Hepatocyte (in vitro differentiated cells): ENCODE measurements around the gene PDE4D. TPM values are rescaled to one million over a fixed set of nuclear protein-coding genes. Genes with fewer than 3 reads are reported as not detected.

Experiments used
- DNase-seq: peaks from one replicate; pipeline ENCODE4 v3.0.0-alpha.2; 2016; ENCODE audit warnings: low spot score
- H2AFZ ChIP-seq: fragments of 200-600 bp; sonication (generic); 2 replicates; pipeline ENCODE4 v1.6.0; 2016; ENCODE audit warnings: antibody characterized with exemption, mild to moderate bottlenecking
- H3K27ac ChIP-seq: fragments of 200-600 bp; sonication (generic); 2 replicates; pipeline ENCODE4 v1.5.1; 2016; ENCODE audit warnings: mild to moderate bottlenecking
- H3K27me3 ChIP-seq: fragments of 200-600 bp; sonication (generic); 2 replicates; pipeline ENCODE4 v1.6.1; 2016
- H3K36me3 ChIP-seq: fragments of 200-600 bp; sonication (generic); replicated peaks from 2 replicates; pipeline ENCODE4 v1.5.1; 2016; ENCODE audit warnings: low read depth; ENCODE audit not compliant: insufficient read depth
- H3K4me1 ChIP-seq: fragments of 200-600 bp; sonication (generic); 2 replicates; pipeline ENCODE4 v1.5.1; 2016; ENCODE audit warnings: mild to moderate bottlenecking, moderate library complexity; ENCODE audit not compliant: insufficient read depth
- H3K4me2 ChIP-seq: fragments of 200-600 bp; sonication (generic); 2 replicates; pipeline ENCODE4 v1.6.0; 2016
- H3K4me3 ChIP-seq: fragments of 200-600 bp; sonication (generic); 2 replicates; pipeline ENCODE4 v1.5.1; 2016; ENCODE audit warnings: mild to moderate bottlenecking
- H3K79me2 ChIP-seq: fragments of 200-600 bp; sonication (generic); 2 replicates; pipeline ENCODE4 v1.6.0; 2017; ENCODE audit warnings: mild to moderate bottlenecking
- H3K9me2 ChIP-seq: fragments of 200-600 bp; sonication (generic); replicated peaks from 2 replicates; pipeline ENCODE4 v1.6.0; 2017; ENCODE audit warnings: mild to moderate bottlenecking; ENCODE audit not compliant: insufficient read depth
- H3K9me3 ChIP-seq: fragments of 200-600 bp; sonication (generic); 2 replicates; pipeline ENCODE4 v1.5.1; 2016; ENCODE audit warnings: low read depth, mild to moderate bottlenecking
- H4K20me1 ChIP-seq: fragments of 200-600 bp; sonication (generic); 2 replicates; pipeline ENCODE4 v1.6.0; 2016; ENCODE audit warnings: mild to moderate bottlenecking; ENCODE audit not compliant: insufficient read depth, poor library complexity, severe bottlenecking
- EZH2 ChIP-seq: fragments of 200-600 bp; sonication (generic); IDR thresholded peaks from 2 replicates; pipeline ENCODE4 v1.6.1; 2016; ENCODE audit warnings: antibody characterized with exemption, mild to moderate bottlenecking, borderline replicate concordance
- EZH2phosphoT487 ChIP-seq: fragments of 200-600 bp; sonication (generic); IDR thresholded peaks from one replicate; pipeline ENCODE4 v1.6.1; 2018; ENCODE audit warnings: antibody characterized with exemption, mild to moderate bottlenecking, low read depth, moderate library complexity; ENCODE audit not compliant: unreplicated experiment, severe bottlenecking
- WGBS: methylation state at CpG from one replicate; pipeline ENCODE4 v1.1.6; 2016; ENCODE audit warnings: low lambda C conversion rate; ENCODE audit errors: missing lambda C conversion rate; 5-methylcytosine and 5-hydroxymethylcytosine counted together
- polyA plus RNA-seq: library from polyadenylated mRNA; unstranded; fragments of >200 nt; fragmentation: Nextera tagmentation; extraction: Ambion mirVana; gene quantifications from 2 replicates; pipeline ENCODE4 v1.2.1, GENCODE V29; 2016
- total RNA-seq: library from RNA; depleted of rRNA; stranded (reverse); fragments of >200 nt; gene quantifications from 2 replicates; pipeline ENCODE4 v1.2.3, GENCODE V29; 2014
- TF ChIP-seq, protein P1 (sequence below): fragments of 200-600 bp; sonication (generic); IDR thresholded peaks from 2 replicates; pipeline ENCODE4 v1.5.1; 2016; ENCODE audit warnings: antibody characterized with exemption, mild to moderate bottlenecking; ENCODE audit not compliant: poor library complexity

PDE4D gene
- total and polyA plus RNA-seq, 2 experiments from 2014 or later: 14.5 to 45.2 TPM

DNA sequence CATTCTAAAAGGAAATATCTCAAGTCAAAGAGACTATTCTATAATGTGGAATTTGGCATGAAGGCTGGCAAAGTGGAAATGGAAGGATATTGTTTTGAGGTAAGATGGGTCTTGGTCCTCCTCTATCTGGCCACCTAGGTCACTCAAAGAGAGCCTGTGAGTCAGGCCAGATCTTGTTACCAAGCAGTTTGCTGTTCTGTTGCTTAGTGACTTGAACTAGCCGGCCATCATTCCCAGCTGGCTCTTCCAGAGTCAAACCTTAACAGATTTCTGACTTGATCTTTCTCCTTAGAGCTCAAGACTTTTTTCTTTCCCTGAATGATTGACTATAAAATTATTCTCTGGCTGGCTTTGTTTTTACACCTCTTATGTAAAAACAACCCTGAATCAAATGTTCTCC is 136.1 kb downstream of the PDE4D start:
- WGBS: 83% methylated on average over 1 of the region's 1 CpG
- peak overlapping the region; percentile 66 for H3K27ac ChIP-seq

DNA sequence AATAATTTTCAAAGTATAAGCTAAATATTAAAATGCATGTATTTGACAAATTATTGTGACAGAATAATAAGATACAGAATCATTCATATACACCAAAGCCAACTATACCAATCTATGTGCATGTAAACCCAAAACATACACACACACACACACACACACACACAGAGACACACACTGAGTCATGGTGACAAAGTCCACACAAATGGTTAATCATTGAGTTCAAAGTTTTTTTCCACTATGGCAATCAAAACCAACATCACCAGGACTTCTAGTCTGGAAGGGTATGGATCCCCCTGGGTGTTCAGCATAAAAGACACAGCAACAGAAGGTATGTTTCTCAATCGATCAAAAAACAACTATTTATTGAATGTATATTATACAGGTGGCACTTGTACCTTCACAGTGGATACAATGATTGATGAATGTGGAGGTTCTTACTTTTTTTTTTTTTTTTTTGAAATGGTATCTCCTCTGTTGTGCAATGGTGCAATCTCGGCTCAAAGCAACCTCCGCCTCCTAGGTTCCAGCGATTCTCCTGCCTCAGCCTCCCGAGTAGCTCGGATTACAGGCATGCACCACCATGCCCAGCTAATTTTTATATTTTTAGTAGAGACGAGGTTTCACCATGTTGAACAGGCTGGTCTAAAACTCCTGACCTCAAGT is 137.0 kb downstream of the PDE4D start:
- Histone ChIP-seq H4K20me1 (no peaks in the 10 kb centered on the region), H3K4me2 (no peak overlapping the region)

More for the DNA sequence above, 136.1 kb downstream of the PDE4D start:
- Histone ChIP-seq H3K79me2 (peaks cover 40% of the 10 kb centered on the region), H4K20me1 (no peaks in the 10 kb centered on the region), H3K27me3 (no peaks in the 10 kb centered on the region), H2AFZ (no peak overlapping the region), H3K4me2 (no peak overlapping the region), H3K4me1 (peaks cover 17% of the 10 kb centered on the region), H3K9me2 (no peaks in the 10 kb centered on the region), H3K9me3 (no peaks in the 10 kb centered on the region), H3K4me3 (no peak overlapping the region), H3K36me3 (no peaks in the 10 kb centered on the region)
- DNase-seq: no peak
- TF ChIP-seq, protein P1, sequence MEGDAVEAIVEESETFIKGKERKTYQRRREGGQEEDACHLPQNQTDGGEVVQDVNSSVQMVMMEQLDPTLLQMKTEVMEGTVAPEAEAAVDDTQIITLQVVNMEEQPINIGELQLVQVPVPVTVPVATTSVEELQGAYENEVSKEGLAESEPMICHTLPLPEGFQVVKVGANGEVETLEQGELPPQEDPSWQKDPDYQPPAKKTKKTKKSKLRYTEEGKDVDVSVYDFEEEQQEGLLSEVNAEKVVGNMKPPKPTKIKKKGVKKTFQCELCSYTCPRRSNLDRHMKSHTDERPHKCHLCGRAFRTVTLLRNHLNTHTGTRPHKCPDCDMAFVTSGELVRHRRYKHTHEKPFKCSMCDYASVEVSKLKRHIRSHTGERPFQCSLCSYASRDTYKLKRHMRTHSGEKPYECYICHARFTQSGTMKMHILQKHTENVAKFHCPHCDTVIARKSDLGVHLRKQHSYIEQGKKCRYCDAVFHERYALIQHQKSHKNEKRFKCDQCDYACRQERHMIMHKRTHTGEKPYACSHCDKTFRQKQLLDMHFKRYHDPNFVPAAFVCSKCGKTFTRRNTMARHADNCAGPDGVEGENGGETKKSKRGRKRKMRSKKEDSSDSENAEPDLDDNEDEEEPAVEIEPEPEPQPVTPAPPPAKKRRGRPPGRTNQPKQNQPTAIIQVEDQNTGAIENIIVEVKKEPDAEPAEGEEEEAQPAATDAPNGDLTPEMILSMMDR: no peak
- TF ChIP-seq EZH2: no peak

DNA sequence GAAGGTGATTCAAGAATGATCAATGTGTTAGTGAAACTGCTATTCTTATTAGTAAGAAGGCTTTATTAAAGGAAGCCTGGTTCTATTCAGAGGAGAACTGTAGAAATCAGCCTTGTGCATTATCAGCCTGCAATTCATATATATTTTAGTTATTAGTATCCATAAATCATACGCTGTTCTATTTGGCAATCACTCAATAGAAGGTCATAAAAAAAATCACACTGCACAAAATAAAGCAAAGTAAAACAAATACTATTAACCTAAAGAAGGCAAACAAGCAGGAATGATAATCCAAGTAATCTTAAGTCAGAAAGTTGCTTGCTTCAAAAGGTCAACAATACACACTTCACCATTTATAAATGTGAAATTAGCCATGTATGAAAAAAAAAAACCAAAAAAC is 138.1 kb downstream of the PDE4D start:
- Histone ChIP-seq H3K9me2 (no peaks in the 10 kb centered on the region), H3K4me1 (peaks cover 17% of the 10 kb centered on the region), H3K4me2 (no peak overlapping the region), H3K36me3 (no peaks in the 10 kb centered on the region), H3K9me3 (no peaks in the 10 kb centered on the region), H3K4me3 (no peak overlapping the region), H3K27me3 (no peaks in the 10 kb centered on the region), H3K27ac (no peak overlapping the region), H4K20me1 (no peaks in the 10 kb centered on the region), H3K79me2 (peaks cover 37% of the 10 kb centered on the region), H2AFZ (no peak overlapping the region)
- TF ChIP-seq EZH2phosphoT487: no peak
- TF ChIP-seq, protein P1: no peak
- no peak for TF ChIP-seq EZH2
- WGBS: 62% methylated on average over 1 of the region's 1 CpG
- DNase-seq: no peak

More for the DNA sequence above, 137.0 kb downstream of the PDE4D start:
- H3K27me3 ChIP-seq: no peaks in the 10 kb centered on the region
- peak overlapping the region; percentile 66 for H3K27ac ChIP-seq
- H3K4me3 ChIP-seq: no peak overlapping the region
- no peaks in the 10 kb centered on the region for H3K36me3 ChIP-seq
- 81% methylated on average over 7 of the region's 7 CpGs for WGBS
- peak; percentile 67 for DNase-seq
- no peaks in the 10 kb centered on the region for H3K9me2 ChIP-seq
- no peak overlapping the region for H2AFZ ChIP-seq
- H3K9me3 ChIP-seq: no peaks in the 10 kb centered on the region
- peaks cover 36% of the 10 kb centered on the region for H3K79me2 ChIP-seq
- TF ChIP-seq EZH2 (no peak), EZH2phosphoT487 (no peak)
- peaks cover 17% of the 10 kb centered on the region for H3K4me1 ChIP-seq

DNA sequence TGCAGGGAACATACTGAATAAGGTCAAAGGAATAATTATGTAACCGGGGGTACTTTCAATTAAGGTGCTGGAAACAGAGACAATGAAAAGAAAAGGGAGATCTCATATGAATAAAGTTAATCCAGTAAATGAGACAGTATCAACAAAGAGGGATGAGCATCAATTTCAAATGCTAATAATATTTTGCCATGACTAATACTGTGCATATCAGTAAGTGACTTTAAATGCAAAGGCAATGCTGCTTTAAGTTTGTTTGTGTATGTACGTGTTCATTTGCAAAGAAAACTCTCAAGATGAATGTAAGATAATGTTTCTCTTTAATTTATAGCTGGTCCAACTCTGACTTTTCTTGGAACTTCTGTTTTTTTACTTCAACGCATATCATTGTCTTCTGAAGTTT is 139.9 kb downstream of the PDE4D start:
- TF ChIP-seq EZH2: no peak
- TF ChIP-seq, protein P1: no peak
- TF ChIP-seq EZH2phosphoT487: no peak
- Histone ChIP-seq H3K4me1 (peaks cover 6% of the 10 kb centered on the region), H3K79me2 (peaks cover 30% of the 10 kb centered on the region), H4K20me1 (no peaks in the 10 kb centered on the region), H3K36me3 (no peaks in the 10 kb centered on the region), H3K27me3 (no peaks in the 10 kb centered on the region), H3K9me2 (no peaks in the 10 kb centered on the region), H3K27ac (no peak overlapping the region), H3K4me3 (no peak overlapping the region), H2AFZ (no peak overlapping the region), H3K4me2 (no peak overlapping the region), H3K9me3 (no peaks in the 10 kb centered on the region)
- DNase-seq: no peak
- WGBS: 91% methylated on average over 3 of the region's 3 CpGs
